ENCODE measurements around the gene FGF1. TPM values are rescaled to one million over a fixed set of nuclear protein-coding genes. Genes with fewer than 3 reads are reported as not detected.

The FGF1 gene
- total and polyA plus RNA-seq, 2 of the 4 experiments (the other 2 are of a cell fraction): 7.6 to 7.7 TPM

- H2AK9ac ChIP-seq (replicated peaks; ENCODE audit: low read depth, low read length, poor library complexity): no peak overlapping the region
- H3K27ac ChIP-seq (ENCODE audit: insufficient read depth, low read length): peak overlapping the region; percentile 14
- H2AFZ ChIP-seq (replicated peaks; ENCODE audit: low read length, poor library complexity): no peak overlapping the region
- peak overlapping the region; percentile 85 for H2BK5ac ChIP-seq (ENCODE audit: low read depth, low read length, poor library complexity, severe bottlenecking)
- peak overlapping the region; percentile 99 for H2AK5ac ChIP-seq (ENCODE audit: low read depth, low read length)
- peak overlapping the region; percentile 95 for H3K23ac ChIP-seq (ENCODE audit: low read depth, low read length)
- peak overlapping the region; percentile 81; the same call in 2 of the 3 replicates for H2BK15ac ChIP-seq (ENCODE audit: low read depth, low read length)
- WGBS, 2 experiments (ENCODE audit: extremely low coverage in 2 of 2, insufficient read length in 1 of 2): no CpG with 5 or more reads among the region's 3 CpGs
- peak overlapping the region; percentile 81 for H4K91ac ChIP-seq (ENCODE audit: insufficient read depth, low read depth, low read length)
- H3K4me2 ChIP-seq (ENCODE audit: low read depth, low read length): peak overlapping the region; percentile 53; the same call in 1 of the 2 replicates
- CTCF ChIA-PET: interaction anchor here (1.0 to 1.4 kb wide), 2 partner anchors 187 to 220 kb away, joined by 4 to 6 read pairs; partner anchors contain the start of gene SPRY4
- H3K4me3 ChIP-seq (ENCODE audit: insufficient read depth, low read depth, low read length): no peak overlapping the region
- POLR2A ChIA-PET (ENCODE audit: unreplicated experiment): no interaction called here
- DNase-seq: peak; percentile 54
- peak overlapping the region; percentile 93 for H3K4ac ChIP-seq (ENCODE audit: low read depth, low read length)
- H2BK120ac ChIP-seq (ENCODE audit: low read depth, low read length): peak overlapping the region; percentile 91
- no peaks in the 10 kb centered on the region for H3K36me3 ChIP-seq (ENCODE audit: control insufficient read depth, insufficient read depth, low read length)
- peaks cover 0 to 31% of the 10 kb centered on the region in 2 experiments; a peak in 2 of 4 replicates for H3K79me1 ChIP-seq (ENCODE audit: low read depth in 1 of 2, low read length in 2 of 2)
- peak overlapping the region; percentile 93 for H3K14ac ChIP-seq (replicated peaks; ENCODE audit: low read depth, low read length)
- H4K5ac ChIP-seq (ENCODE audit: low read depth, low read length): peak overlapping the region; percentile 88
- H2BK20ac ChIP-seq (ENCODE audit: low read depth, low read length): peak overlapping the region; percentile 94
- peak; percentile 6; the same call in 1 of the 2 replicates for ATAC-seq (ENCODE audit: low read depth)
- H4K8ac ChIP-seq (ENCODE audit: low read depth in 2 of 2, low read length in 2 of 2): peak overlapping the region; percentile 81 to 85
- H3K9me3 ChIP-seq (ENCODE audit: control insufficient read depth, insufficient read depth, low read length): no peaks in the 10 kb centered on the region
- BruUV-seq (replicated peaks): no TSS peak
- no peak overlapping the region for H3K56ac ChIP-seq (ENCODE audit: extremely low read depth, insufficient read depth, low read length)
- peaks cover 20% of the 10 kb centered on the region for H3K4me1 ChIP-seq (ENCODE audit: control insufficient read depth, insufficient read depth, low read length)
- TF ChIP-seq USF2 (IDR thresholded peaks at IDR 0.05; ENCODE audit: low read depth, low read length) (peak; percentile 29; the same call in 1 of the 2 replicates), MXI1 (IDR thresholded peaks at IDR 0.05; ENCODE audit: borderline replicate concordance, low read depth, low read length) (no peak)
- H3K27me3 ChIP-seq (ENCODE audit: control insufficient read depth, insufficient read depth, low read length): no peaks in the 10 kb centered on the region
- dilution Hi-C loops (cut with HindIII; ENCODE audit: low sequenced_read_pairs, unreplicated experiment) (loop anchor here (25.0 kb wide), 1 partner anchor 408 kb away; no protein-coding TSS in a partner anchor), intact Hi-C loops (cut with micrococcal nuclease) (loop anchor here (5.0 to 10.0 kb wide), 3 partner anchors 100 to 533 kb away; partner anchors contain the start of gene GNPDA1), in situ Hi-C loops (cut with MboI; ENCODE audit: low sequenced_read_pairs) (loop anchor here (5.0 kb wide), 2 partner anchors 223 to 388 kb away; no protein-coding TSS in a partner anchor)
- H3K9me1 ChIP-seq (ENCODE audit: insufficient read depth, low read length): peaks cover 25% of the 10 kb centered on the region
- peak overlapping the region; percentile 85 for H3K18ac ChIP-seq (ENCODE audit: low read depth, low read length)
- no peak overlapping the region for H3K9ac ChIP-seq (ENCODE audit: low read depth, low read length)
- H4K20me1 ChIP-seq (ENCODE audit: insufficient read depth, low read length): no peaks in the 10 kb centered on the region
Observed at GRCh38 chr5:142544946-142545649, 140.8 kb downstream of the FGF1 start.
